Vagina (tissue), 2 donors: Measurements from ENCODE around the gene C11orf24.

ENCODE experiments used
- CTCF ChIP-seq, 3 experiments: fragments of 450-650 bp in 2 of 3; fragments of 200-600 bp in 1 of 3; sonication (generic) in 1 of 3; IDR thresholded peaks; one replicate each; pipeline ENCODE4 v1.5.1; 2017 to 2019; ENCODE audit warnings: antibody characterized with exemption in 3 of 3, mild to moderate bottlenecking in 2 of 3, moderate library complexity in 2 of 3
- POLR2A ChIP-seq, 2 donors: fragments of 450-650 bp; IDR thresholded peaks; one replicate each; pipeline ENCODE4 v1.6.1; 2017; ENCODE audit warnings: antibody characterized with exemption in 2 of 2, mild to moderate bottlenecking in 2 of 2, moderate library complexity in 2 of 2

GRCh38 chr11:68263444-68264035 lies 8.2 kb downstream of the C11orf24 start:
- TF ChIP-seq CTCF (IDR thresholded peaks at IDR 0.05) (no peak), POLR2A (IDR thresholded peaks at IDR 0.05) (no peak)
